Gastroesophageal sphincter (tissue), 2 donors: ENCODE results near the gene CDIP1.

Experiments
- POLR2A ChIP-seq, 2 donors: fragments of 450-650 bp; IDR thresholded peaks; one replicate each; pipeline ENCODE4 v1.6.1; 2017; ENCODE audit warnings: antibody characterized with exemption in 2 of 2, mild to moderate bottlenecking in 2 of 2, moderate library complexity in 1 of 2
- POLR2AphosphoS5 ChIP-seq: sonication (generic); formaldehyde crosslinking; IDR thresholded peaks from one replicate; pipeline ENCODE4 v1.6.1; 2017; ENCODE audit warnings: antibody characterized with exemption

DNA sequence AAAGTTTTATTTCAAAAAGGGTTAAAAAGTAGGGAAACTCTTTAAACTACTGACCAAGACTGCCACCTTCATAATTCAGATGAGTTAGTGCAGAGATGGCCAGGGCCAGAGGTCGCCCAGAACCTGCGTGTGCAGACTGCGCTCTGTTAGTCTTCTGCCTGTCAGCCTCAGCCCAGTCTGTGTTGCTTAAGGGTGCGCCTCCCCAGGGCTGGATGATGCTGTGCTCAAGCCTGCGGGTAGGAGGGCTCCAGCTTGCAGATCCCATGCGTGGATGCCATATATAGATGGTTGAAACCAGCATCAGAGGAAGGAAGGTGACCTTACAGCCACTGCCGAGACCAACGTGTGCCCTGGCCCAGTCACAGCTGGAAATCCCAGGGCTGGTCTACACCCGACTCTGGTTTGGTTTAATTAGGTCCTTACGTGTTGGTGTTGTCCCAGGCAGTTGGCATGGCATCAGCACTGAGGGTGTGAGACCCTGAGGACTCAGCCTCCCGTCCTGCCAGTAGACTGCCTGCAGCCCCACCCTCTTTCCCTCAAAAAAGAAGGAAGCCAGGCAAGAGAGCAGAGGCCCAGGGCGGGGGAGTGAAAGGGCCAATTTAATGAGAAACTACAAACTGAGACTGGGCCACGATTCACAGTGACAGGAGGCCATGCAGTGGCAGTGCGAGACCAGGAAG lies 27.7 kb downstream of the CDIP1 start:
- TF ChIP-seq POLR2AphosphoS5, result no peak
- no peak for TF ChIP-seq POLR2A (IDR thresholded peaks at IDR 0.05)
